Ovary (tissue), 3 donors: ENCODE measurements around the gene AP1M2.

Experiments used
- EP300 ChIP-seq: sonication (generic); formaldehyde crosslinking; IDR thresholded peaks from one replicate; pipeline ENCODE4 v1.6.1; 2017; ENCODE audit warnings: antibody characterized with exemption
- POLR2A ChIP-seq: fragments of 450-650 bp; IDR thresholded peaks from one replicate; pipeline ENCODE4 v1.6.1; 2017; ENCODE audit warnings: antibody characterized with exemption, mild to moderate bottlenecking, moderate library complexity
- TF ChIP-seq, protein P1 (sequence below), 3 donors: fragments of 450-650 bp in 2 of 3; fragments of 200-600 bp in 1 of 3; IDR thresholded peaks; one replicate each; pipeline versions ENCODE4 v1.5.1 to v1.8.0; 2016 to 2022; ENCODE audit warnings: antibody characterized with exemption in 3 of 3, mild to moderate bottlenecking in 1 of 3
- donor health status: DM: no; HTN: no; CAD: no.

GRCh38 chr19:10634963-10635362 is 47.9 kb upstream of the AP1M2 start:
- TF ChIP-seq, protein P1, sequence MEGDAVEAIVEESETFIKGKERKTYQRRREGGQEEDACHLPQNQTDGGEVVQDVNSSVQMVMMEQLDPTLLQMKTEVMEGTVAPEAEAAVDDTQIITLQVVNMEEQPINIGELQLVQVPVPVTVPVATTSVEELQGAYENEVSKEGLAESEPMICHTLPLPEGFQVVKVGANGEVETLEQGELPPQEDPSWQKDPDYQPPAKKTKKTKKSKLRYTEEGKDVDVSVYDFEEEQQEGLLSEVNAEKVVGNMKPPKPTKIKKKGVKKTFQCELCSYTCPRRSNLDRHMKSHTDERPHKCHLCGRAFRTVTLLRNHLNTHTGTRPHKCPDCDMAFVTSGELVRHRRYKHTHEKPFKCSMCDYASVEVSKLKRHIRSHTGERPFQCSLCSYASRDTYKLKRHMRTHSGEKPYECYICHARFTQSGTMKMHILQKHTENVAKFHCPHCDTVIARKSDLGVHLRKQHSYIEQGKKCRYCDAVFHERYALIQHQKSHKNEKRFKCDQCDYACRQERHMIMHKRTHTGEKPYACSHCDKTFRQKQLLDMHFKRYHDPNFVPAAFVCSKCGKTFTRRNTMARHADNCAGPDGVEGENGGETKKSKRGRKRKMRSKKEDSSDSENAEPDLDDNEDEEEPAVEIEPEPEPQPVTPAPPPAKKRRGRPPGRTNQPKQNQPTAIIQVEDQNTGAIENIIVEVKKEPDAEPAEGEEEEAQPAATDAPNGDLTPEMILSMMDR (IDR thresholded peaks at IDR 0.05): no peak
- no peak for TF ChIP-seq POLR2A
- TF ChIP-seq EP300: no peak
